NCI-H2171 treated with DMSO at 0.1 percent for 48 hours (cell line): Measurements from ENCODE around the gene OSBPL8.

ENCODE experiments used
- DNase-seq: peaks from one replicate; lab custom pipeline; 2025; lab: John Stamatoyannopoulos, UW

The OSBPL8 gene

GRCh38 chr12:76556368-76556767, 3.2 kb downstream of the OSBPL8 start:
- DNase-seq = no peak

GRCh38 chr12:76555797-76556196, 3.8 kb downstream of the OSBPL8 start:
- DNase-seq = no peak

- no peak for DNase-seq
Observed at GRCh38 chr12:76555231-76555767, 4.3 kb downstream of the OSBPL8 start.

GRCh38 chr12:76554405-76555230, 5.0 kb downstream of the OSBPL8 start:
- DNase-seq = no peak

GRCh38 chr12:76552343-76552938, 7.1 kb downstream of the OSBPL8 start:
- no peak for DNase-seq

GRCh38 chr12:76551482-76551888, 8.1 kb downstream of the OSBPL8 start:
- DNase-seq = no peak

GRCh38 chr12:76549131-76549530, 10.4 kb downstream of the OSBPL8 start:
- DNase-seq = no peak

- DNase-seq = no peak
Observed at GRCh38 chr12:76548222-76548837, 11.2 kb downstream of the OSBPL8 start.

- no peak for DNase-seq
Observed at GRCh38 chr12:76547526-76547925, 12.0 kb downstream of the OSBPL8 start.

- no peak for DNase-seq
Observed at GRCh38 chr12:76546889-76547288, 12.7 kb downstream of the OSBPL8 start.

- DNase-seq = no peak
Observed at GRCh38 chr12:76545486-76545885, 14.1 kb downstream of the OSBPL8 start.

GRCh38 chr12:76544601-76545261, 14.8 kb downstream of the OSBPL8 start:
- peak; percentile 56 for DNase-seq

- DNase-seq = no peak
Observed at GRCh38 chr12:76543813-76544347, 15.7 kb downstream of the OSBPL8 start.

- no peak for DNase-seq
Observed at GRCh38 chr12:76542908-76543307, 16.7 kb downstream of the OSBPL8 start.

- no peak for DNase-seq
Observed at GRCh38 chr12:76539727-76540126, 19.8 kb downstream of the OSBPL8 start.

- no peak for DNase-seq
Observed at GRCh38 chr12:76537923-76538322, 21.6 kb downstream of the OSBPL8 start.

GRCh38 chr12:76536546-76536945, 23.0 kb downstream of the OSBPL8 start:
- no peak for DNase-seq

- no peak for DNase-seq
Observed at GRCh38 chr12:76535170-76535569, 24.4 kb downstream of the OSBPL8 start.

- DNase-seq = no peak
Observed at GRCh38 chr12:76533331-76533730, 26.2 kb downstream of the OSBPL8 start.

- no peak for DNase-seq
Observed at GRCh38 chr12:76532520-76532919, 27.1 kb downstream of the OSBPL8 start.

GRCh38 chr12:76531056-76531455, 28.5 kb downstream of the OSBPL8 start:
- no peak for DNase-seq

GRCh38 chr12:76530516-76530915, 29.1 kb downstream of the OSBPL8 start:
- no peak for DNase-seq
